MCF 10A (cell line): Measurements from ENCODE around the gene ECEL1. TPM values are rescaled to one million over a fixed set of nuclear protein-coding genes. Genes with fewer than 3 reads are reported as not detected.

Experiments used
- BruUV-seq: library from RNA; stranded (reverse); fragments of 400-500 nt; replicated peaks from 2 replicates; lab custom pipeline; 2021; lab: Mats Ljungman, UMichigan
- CTCF ChIA-PET: fragments of 300-600 bp; sonication (Branson Sonifier 250); formaldehyde crosslinking; extraction: SDS; loops from one replicate; lab custom pipeline; 2021; ENCODE audit warnings: antibody characterized with exemption, inconsistent platforms; lab: Yijun Ruan, JAX
- POLR2A ChIA-PET: fragments of 300-600, 350-650 bp; sonication (Branson Sonifier 250); formaldehyde crosslinking; extraction: SDS; loops from one replicate; lab custom pipeline; 2020; ENCODE audit warnings: antibody characterized with exemption, inconsistent platforms; lab: Yijun Ruan, JAX
- DNase-seq: peaks from one replicate; pipeline ENCODE4 v3.0.0-alpha.2; 2018; ENCODE audit not compliant: unreplicated experiment
- H3K27ac Mint-ChIP-seq: one replicate; pipeline ENCODE4 v1.8.0; 2022; ENCODE audit warnings: mild to moderate bottlenecking, low read depth, mixed read lengths; ENCODE audit not compliant: unreplicated experiment
- H3K27me3 Mint-ChIP-seq: one replicate; pipeline ENCODE4 v1.8.0; 2022; ENCODE audit warnings: mixed read lengths; ENCODE audit not compliant: insufficient read depth, unreplicated experiment
- H3K36me3 Mint-ChIP-seq: one replicate; pipeline ENCODE4 v1.8.0; 2022; ENCODE audit warnings: mild to moderate bottlenecking, moderate library complexity, mixed read lengths; ENCODE audit not compliant: insufficient read depth, unreplicated experiment
- H3K4me1 Mint-ChIP-seq: one replicate; pipeline ENCODE4 v1.8.0; 2022; ENCODE audit warnings: mixed read lengths; ENCODE audit not compliant: insufficient read depth, unreplicated experiment
- H3K4me3 Mint-ChIP-seq: one replicate; pipeline ENCODE4 v1.8.0; 2022; ENCODE audit warnings: mild to moderate bottlenecking, moderate library complexity, mixed read lengths; ENCODE audit not compliant: unreplicated experiment
- H3K9me3 Mint-ChIP-seq: one replicate; pipeline ENCODE4 v1.8.0; 2022; ENCODE audit warnings: mixed read lengths; ENCODE audit not compliant: unreplicated experiment
- intact Hi-C: fragments of 100-400 bp; cut with micrococcal nuclease; formaldehyde crosslinking; loops from 2 replicates; pipeline ENCODE4 v1.14.1; 2022
- total RNA-seq: library from RNA; stranded (reverse); gene quantifications from 2 replicates; pipeline ENCODE4 v1.2.3, GENCODE V29; 2022
- TF ChIP-seq, protein P1 (sequence below): fragments of 200-600 bp; IDR thresholded peaks from one replicate; pipeline ENCODE4 v1.8.0; 2022; ENCODE audit warnings: antibody characterized with exemption, mild to moderate bottlenecking; ENCODE audit not compliant: unreplicated experiment

Gene ECEL1
- total RNA-seq, 1 experiment from 2014 or later = not detected

GRCh38 chr2:232457121-232458011 is 30.3 kb downstream of the ECEL1 start:
- Mint-ChIP-seq H3K27me3 (peaks cover 18% of the 10 kb centered on the region), H3K27ac (no peak overlapping the region), H3K36me3 (no peaks in the 10 kb centered on the region), H3K4me1 (peaks cover 20% of the 10 kb centered on the region), H3K9me3 (no peaks in the 10 kb centered on the region), H3K4me3 (no peak overlapping the region)
- BruUV-seq = no TSS peak
- CTCF ChIA-PET = interaction anchor here (1.1 kb wide), 1 partner anchor 11 kb away, joined by 3 read pairs; no protein-coding TSS in a partner anchor
- TF ChIP-seq, protein P1, sequence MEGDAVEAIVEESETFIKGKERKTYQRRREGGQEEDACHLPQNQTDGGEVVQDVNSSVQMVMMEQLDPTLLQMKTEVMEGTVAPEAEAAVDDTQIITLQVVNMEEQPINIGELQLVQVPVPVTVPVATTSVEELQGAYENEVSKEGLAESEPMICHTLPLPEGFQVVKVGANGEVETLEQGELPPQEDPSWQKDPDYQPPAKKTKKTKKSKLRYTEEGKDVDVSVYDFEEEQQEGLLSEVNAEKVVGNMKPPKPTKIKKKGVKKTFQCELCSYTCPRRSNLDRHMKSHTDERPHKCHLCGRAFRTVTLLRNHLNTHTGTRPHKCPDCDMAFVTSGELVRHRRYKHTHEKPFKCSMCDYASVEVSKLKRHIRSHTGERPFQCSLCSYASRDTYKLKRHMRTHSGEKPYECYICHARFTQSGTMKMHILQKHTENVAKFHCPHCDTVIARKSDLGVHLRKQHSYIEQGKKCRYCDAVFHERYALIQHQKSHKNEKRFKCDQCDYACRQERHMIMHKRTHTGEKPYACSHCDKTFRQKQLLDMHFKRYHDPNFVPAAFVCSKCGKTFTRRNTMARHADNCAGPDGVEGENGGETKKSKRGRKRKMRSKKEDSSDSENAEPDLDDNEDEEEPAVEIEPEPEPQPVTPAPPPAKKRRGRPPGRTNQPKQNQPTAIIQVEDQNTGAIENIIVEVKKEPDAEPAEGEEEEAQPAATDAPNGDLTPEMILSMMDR = no peak
- POLR2A ChIA-PET = no interaction called here
- no peak for DNase-seq
- intact Hi-C loops = no loop called here

GRCh38 chr2:232456296-232457120 is 31.1 kb downstream of the ECEL1 start:
- intact Hi-C loops = no loop called here
- DNase-seq = no peak
- Mint-ChIP-seq H3K36me3 (no peaks in the 10 kb centered on the region), H3K9me3 (no peaks in the 10 kb centered on the region), H3K27me3 (peaks cover 18% of the 10 kb centered on the region), H3K27ac (no peak overlapping the region), H3K4me1 (peaks cover 17% of the 10 kb centered on the region), H3K4me3 (no peak overlapping the region)
- TF ChIP-seq, protein P1 = no peak
- ChIA-PET POLR2A (no interaction called here), CTCF (no interaction called here)
- no TSS peak for BruUV-seq

GRCh38 chr2:232455426-232456255 is 32.0 kb downstream of the ECEL1 start, which contains the start of gene ALPI:
Gene ALPI (plus strand): TSS chr2:232456153. CDS start chr2:232456200, 47 bp downstream.
- H3K4me1 Mint-ChIP-seq = peaks cover 17% of the 10 kb centered on the region
- CTCF ChIA-PET = no interaction called here
- TF ChIP-seq, protein P1 = no peak
- intact Hi-C loops = no loop called here
- peaks cover 18% of the 10 kb centered on the region for H3K27me3 Mint-ChIP-seq
- no peaks in the 10 kb centered on the region for H3K9me3 Mint-ChIP-seq
- BruUV-seq = no TSS peak
- H3K36me3 Mint-ChIP-seq = no peaks in the 10 kb centered on the region
- H3K4me3 Mint-ChIP-seq = no peak within 1 kb of the TSS
- DNase-seq = no peak
- POLR2A ChIA-PET = no interaction called here
- H3K27ac Mint-ChIP-seq = no peak within 1 kb of the TSS
